HG02852 (cell line): Measurements from ENCODE around the gene MAPK9.
"Not testable (repeated sequence)": the region's sequence is repeated elsewhere in the genome, so short reads cannot be mapped to it uniquely, and the experiment has no call there.

ENCODE experiments used
- ATAC-seq: cut with Tn5 transposase; IDR thresholded peaks from one replicate; pipeline ENCODE4 v1.9.1; 2021; ENCODE audit warnings: mild to moderate bottlenecking, moderate library complexity; ENCODE audit not compliant: unreplicated experiment

Gene MAPK9

GRCh38 chr5:180326989-180327565 is 35.2 kb upstream of the MAPK9 start:
- no peak for ATAC-seq

DNA sequence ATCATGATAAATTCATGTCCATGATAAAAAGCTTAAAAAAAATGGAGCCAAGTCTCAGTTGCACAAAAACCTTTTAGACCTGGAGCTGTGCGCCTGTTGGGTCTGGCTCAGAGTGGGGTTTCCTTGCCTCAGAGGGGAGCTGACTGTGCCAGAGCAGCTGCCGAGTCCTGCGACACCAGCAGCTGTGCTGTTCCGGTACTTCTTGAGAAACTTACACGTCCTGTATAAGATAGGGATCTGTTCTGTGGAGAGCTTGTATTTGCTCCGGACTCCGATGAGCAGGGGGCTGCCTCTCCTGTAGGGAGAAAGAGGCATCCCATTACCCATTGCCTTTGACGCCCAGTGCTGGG is 32.7 kb upstream of the MAPK9 start:
- ATAC-seq, result no peak

DNA sequence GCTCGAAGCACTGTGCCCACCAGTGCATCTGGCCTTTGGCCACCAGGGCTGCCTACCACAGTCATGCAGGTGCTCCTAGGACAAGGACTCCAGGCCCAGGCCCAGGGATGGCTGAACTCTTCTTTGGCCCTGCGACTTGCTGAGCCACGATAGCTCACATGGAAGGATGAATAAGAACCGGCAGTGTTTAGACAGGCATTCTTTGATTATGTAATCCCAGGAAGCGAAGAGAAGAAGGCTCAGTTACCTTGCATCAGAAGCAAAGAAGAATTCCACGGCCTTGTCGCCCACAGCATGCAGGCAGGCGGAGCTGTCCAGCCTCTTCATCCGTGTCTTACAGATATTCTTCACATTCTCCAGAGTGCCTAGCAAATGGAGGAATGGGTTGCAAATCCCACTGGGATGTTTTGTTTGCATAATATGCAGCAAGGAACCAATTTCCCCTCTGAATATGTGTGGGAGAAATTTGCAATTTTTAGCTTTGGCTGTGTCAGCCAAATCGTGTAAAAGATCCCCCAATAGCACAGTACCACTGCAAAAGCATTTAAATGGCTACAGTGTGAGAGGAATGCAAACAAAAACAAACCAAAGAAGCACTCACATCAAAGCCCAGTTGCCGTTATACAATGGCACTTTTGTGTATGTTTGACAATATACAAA is 32.2 kb upstream of the MAPK9 start:
- ATAC-seq, result no peak

- ATAC-seq, result no peak
Observed at GRCh38 chr5:180323160-180323559, 31.3 kb upstream of the MAPK9 start.

DNA sequence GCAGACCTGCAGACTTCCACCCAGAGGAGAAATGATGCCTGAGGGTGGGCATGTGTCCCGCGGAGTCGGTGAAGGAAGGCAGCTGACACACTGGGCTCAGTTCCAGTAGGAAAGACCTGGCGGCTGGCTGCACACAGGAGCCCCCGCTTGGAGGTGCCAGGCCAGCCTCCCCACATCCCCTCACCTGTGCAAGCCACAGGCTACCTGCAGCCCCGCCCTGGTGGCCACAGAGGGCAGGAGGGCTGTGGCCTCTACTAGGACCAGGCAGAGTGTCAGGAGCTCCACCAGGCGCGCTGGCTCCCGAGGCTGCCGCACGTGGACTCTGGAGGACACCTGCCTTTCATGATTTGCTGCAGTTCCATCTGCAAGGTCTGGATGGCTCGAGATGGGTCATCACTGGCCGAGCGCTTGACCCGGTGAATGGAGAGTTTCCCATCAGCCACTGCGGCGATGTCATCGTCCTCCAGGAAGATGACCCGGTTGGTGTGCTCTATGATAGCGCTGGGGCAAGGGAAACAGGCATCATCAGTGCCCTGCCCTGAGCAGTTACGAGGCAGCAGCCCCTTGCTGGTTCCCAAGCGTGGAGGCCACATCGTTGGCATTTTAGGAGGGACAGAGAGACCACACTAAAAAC is 26.7 kb upstream of the MAPK9 start:
- ATAC-seq, result no peak

- ATAC-seq, result no peak
Observed at GRCh38 chr5:180316586-180316985, 24.7 kb upstream of the MAPK9 start.

DNA sequence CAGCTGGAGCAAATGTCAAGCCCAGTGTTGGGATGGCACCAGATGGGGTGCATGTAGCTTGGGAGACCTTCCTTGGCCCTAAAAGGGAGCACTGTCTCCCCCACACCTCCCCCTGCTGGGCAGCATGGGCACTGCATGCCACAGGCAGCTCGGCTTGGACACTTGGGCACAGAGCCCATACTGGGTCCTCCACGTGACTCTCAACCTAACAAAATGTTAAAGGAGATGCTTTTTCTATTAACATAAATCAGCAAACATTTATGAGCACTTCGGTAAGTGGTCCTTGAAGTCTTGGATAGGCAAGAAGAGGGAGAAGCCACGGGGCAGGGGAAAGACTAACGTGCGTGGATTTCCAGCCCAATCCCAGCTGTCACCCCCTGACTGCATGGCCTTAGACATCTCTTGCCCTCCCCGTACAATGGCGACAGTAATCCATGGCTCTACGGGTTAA is 23.9 kb upstream of the MAPK9 start:
- ATAC-seq, result no peak

DNA sequence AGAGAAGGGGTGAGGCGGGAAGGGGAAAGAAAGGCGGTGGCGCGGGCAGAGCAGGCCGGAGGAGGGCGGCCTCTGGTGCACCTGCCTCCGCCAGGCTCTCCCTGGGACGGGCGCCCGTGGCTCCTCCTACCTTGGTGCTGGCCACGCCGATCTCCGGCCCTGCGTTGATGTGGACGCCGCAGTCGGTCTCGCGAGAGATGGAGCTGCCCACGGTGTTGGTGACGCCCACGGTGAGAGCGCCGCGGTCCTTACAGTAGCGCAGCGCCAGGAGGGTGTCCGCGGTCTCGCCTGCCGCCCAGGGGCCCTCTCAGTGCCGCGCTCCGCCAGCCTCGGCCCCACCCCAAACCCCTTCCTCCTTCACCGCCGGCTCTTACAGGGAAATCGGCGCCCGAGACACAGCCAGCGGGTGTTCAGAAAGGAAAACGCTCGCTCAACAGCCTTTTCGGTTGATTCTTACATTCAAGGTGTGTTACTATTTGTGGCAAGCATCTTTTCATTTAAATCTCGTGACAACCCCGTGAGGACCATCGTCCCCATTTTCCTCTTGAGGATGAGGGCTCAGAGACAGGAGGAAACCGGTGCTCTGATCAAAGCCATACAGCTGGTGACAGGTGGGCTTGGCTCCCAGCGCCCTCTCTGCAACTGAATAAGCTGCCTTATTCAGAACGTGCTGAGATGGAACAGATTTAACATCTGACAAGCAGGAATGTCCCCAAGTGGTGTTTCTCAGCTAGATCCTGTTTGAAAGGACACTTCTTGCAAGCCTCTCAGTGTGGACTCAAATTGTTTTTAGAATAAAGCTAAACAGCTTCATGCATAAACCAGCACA is 22.0 kb upstream of the MAPK9 start:
- ATAC-seq, result no peak

- no peak for ATAC-seq
Observed at GRCh38 chr5:180311216-180311615, 19.3 kb upstream of the MAPK9 start.

DNA sequence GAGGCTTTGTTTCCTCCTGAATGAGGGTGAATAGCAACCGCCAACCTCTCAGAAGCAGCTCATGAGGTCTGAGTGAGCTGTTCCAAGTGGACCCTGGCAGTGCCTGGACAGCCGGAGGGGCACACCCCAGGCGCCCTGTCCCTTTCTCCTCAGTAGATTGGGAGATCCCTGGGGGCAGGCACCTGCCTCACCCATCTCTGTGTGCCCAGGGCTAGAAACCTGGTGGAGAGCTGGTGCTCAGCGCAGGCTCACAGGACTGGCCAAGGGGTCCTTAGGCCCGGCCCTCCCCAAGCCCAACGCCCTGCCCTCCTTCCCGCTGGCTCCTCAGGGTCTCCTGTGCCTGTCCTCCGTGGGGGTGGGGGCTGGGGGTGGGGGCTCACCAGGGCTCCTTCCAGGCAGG is 14.9 kb upstream of the MAPK9 start:
- ATAC-seq, result no peak

DNA sequence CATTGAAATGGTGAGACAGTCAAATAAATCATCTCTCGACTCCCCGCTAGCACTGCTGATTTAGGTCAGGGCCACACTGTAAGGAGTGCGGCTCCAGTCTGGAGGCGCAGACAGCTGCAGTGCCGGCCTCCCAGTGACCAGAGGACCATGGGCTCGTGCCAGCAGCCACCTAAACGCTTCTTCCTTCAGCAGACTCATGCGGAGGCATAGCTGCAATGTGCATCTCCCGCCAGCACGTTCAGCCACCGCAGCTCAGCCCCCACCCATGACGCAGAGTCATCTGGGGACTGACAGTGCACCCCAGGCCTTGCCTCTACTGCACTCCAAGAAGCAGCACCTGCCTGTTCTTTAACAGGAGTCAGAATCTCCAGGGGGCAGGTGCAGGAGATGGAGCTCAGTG is 13.6 kb upstream of the MAPK9 start:
- no peak for ATAC-seq

- ATAC-seq, result no peak
Observed at GRCh38 chr5:180304431-180305375, 12.8 kb upstream of the MAPK9 start.

DNA sequence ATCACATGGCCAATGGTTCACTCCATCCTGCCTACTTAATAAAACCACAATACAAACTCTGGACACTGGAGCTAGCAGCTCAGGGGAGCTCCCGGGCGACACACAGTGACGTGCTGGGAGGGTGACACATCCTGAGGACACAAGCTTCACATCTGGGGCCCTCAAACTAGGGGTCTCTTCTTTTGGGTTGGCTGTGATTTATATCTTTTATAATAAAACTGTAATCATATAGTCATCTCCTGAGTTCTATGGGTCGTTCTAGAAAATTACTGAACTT is 12.1 kb upstream of the MAPK9 start:
- no peak for ATAC-seq

- no peak for ATAC-seq
Observed at GRCh38 chr5:180303226-180304015, 11.5 kb upstream of the MAPK9 start.

GRCh38 chr5:180302256-180302655 is 10.4 kb upstream of the MAPK9 start:
- no peak for ATAC-seq

GRCh38 chr5:180301253-180301652 is 9.4 kb upstream of the MAPK9 start:
- no peak for ATAC-seq

DNA sequence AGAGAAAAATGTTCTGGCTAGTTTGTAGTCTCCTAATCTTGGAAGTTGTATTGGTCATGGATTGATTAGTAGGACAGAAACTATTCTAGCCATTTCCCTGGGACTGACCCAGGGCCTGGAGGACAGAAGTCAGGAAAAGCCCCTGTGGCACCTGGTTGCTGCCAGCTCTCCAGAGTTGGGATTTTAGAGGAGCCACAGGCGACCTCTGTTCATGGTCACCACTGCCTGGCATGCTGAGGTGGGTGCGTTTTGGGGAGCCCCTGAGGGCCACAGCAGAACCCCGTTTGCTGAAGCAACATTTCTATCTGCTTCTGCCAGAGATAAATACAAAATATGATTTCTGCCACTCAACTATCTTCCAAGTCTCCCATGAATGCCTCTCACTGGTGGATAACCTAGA is 7.6 kb upstream of the MAPK9 start:
- ATAC-seq, result no peak

- not testable (repeated sequence) for ATAC-seq
Observed at GRCh38 chr5:180299014-180299413, 7.1 kb upstream of the MAPK9 start.

- ATAC-seq, result no peak
Observed at GRCh38 chr5:180297587-180298282, 5.9 kb upstream of the MAPK9 start.
